H1 (cell line): ENCODE results near the gene PURA. TPM values are rescaled to one million over a fixed set of nuclear protein-coding genes. Genes with fewer than 3 reads are reported as not detected.
A peak's percentile ranks its signal among the peaks of the same experiment; 100 is the strongest.

Source experiments
- BRCA1 ChIP-seq: IDR thresholded peaks from 2 replicates; pipeline ENCODE4 v1.6.1; 2012; ENCODE audit warnings: low read depth, low read length, improper control_type of control experiment
- KDM4A ChIP-seq: IDR thresholded peaks from one replicate; pipeline ENCODE4 v1.7.1; 2012; ENCODE audit warnings: low read depth, mild to moderate bottlenecking, moderate library complexity, low read length, inconsistent platforms; ENCODE audit not compliant: severe bottlenecking
- SUZ12 ChIP-seq: fragments of 200-600 bp; sonication (generic); IDR thresholded peaks from 2 replicates; pipeline ENCODE4 v1.6.1; 2012; ENCODE audit warnings: mild to moderate bottlenecking, inconsistent platforms, low read length, moderate library complexity, mixed read lengths
- polyA plus RNA-seq, 7 experiments: library from polyadenylated mRNA; depleted of rRNA in 3 of 7; stranded (reverse) in 5 of 7; unstranded in 2 of 7; fragments of >200 nt in 5 of 7; fragments of 200-250 nt in 2 of 7; gene quantifications; 1 replicate in 5 of 7; 2 replicates in 1 of 7; 4 replicates in 1 of 7; pipeline versions ENCODE4 v1.2.1 to v1.2.3, GENCODE V29; 2011 to 2013; ENCODE audit warnings: missing spikeins in 2 of 7, mixed read lengths in 2 of 7
- total RNA-seq: library from RNA; stranded (reverse); fragmentation: NEBNext Ultra II Directional; extraction: Animal tissue kit (Norgen Biotek cat#: 25700); gene quantifications from 2 replicates; pipeline ENCODE4 v1.2.1, GENCODE V29; 2021

Gene PURA
- total and polyA plus RNA-seq, 2 of the 8 experiments (the other 6 are each of a cell fraction or from before 2014, with no cell fraction given) = 0.98 to 2.1 TPM

DNA sequence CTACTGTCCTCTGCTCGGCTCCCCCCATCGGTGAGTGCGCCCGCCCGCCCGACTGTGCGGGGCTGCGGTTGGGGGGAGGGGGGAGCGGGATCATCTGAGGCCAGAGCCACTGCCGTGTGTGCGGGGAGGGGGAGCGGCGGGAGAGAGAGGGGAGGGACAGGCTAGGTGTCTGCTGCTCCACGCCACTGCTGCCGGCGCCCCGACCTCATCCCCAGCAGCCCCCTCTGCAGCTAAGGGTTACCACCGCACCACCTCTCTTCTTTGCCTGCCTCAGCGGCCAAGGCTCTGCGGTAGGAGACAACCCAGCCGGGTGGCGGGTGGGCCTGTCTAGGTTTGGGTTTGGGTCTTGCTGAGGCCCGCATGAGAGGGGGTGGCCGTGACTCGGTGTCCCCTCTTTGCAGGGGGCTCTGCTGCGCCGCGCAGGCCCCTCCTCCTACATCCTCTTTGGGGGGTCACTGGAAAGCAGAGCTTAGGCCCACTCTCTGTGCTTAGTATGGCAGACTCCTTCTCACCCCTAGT lies 670 bp upstream of the PURA start (continued):
- TF ChIP-seq SUZ12 = no peak
- TF ChIP-seq KDM4A = peak; percentile 91
- no peak for TF ChIP-seq BRCA1
